Measurements from ENCODE around the gene EFEMP1.

EFEMP1 gene

GRCh38 chr2:55898386-55899040, 25.1 kb downstream of the EFEMP1 start:
- TF ChIP-seq GATA1 (IDR thresholded peaks at IDR 0.05; ENCODE audit: low read depth, low read length) (no peak), POLR2A (IDR thresholded peaks at IDR 0.05; ENCODE audit: low read length) (no peak)
- no peak for DNase-seq

GRCh38 chr2:55896633-55897032, 26.9 kb downstream of the EFEMP1 start:
- DNase-seq: no peak
- TF ChIP-seq GATA1 (IDR thresholded peaks at IDR 0.05; ENCODE audit: low read depth, low read length): no peak
- TF ChIP-seq POLR2A (IDR thresholded peaks at IDR 0.05; ENCODE audit: low read length): no peak

GRCh38 chr2:55894720-55895119, 28.9 kb downstream of the EFEMP1 start:
- DNase-seq: no peak
- no peak for TF ChIP-seq POLR2A (IDR thresholded peaks at IDR 0.05; ENCODE audit: low read length)
- no peak for TF ChIP-seq GATA1 (IDR thresholded peaks at IDR 0.05; ENCODE audit: low read depth, low read length)

DNA sequence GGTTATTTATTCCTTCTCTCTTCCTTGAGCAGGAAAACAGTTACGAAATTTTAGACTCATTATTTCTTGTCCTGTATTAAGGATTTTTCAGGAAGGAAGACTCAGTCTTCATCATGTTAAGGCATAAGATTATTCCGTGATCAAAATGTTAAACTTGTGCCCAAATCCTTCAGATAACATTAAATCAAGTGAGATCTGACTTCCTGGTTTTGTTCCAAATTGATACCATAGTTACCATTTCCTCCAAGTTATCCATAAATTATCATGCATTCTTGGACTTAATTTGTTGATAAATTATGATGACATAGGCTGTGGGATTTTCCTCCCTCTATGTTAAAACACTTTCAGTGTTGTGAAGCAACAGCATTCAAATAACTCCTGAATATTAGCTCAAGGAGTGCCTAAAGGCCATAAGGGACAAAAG, 31.9 kb downstream of the EFEMP1 start:
- TF ChIP-seq POLR2A (IDR thresholded peaks at IDR 0.05; ENCODE audit: low read length) (no peak), GATA1 (IDR thresholded peaks at IDR 0.05; ENCODE audit: low read depth, low read length) (no peak)
- DNase-seq: no peak

- no peak for TF ChIP-seq POLR2A (IDR thresholded peaks at IDR 0.05; ENCODE audit: low read length)
- no peak for TF ChIP-seq GATA1 (IDR thresholded peaks at IDR 0.05; ENCODE audit: low read depth, low read length)
- no peak for DNase-seq
Observed at GRCh38 chr2:55888936-55889335, 34.6 kb downstream of the EFEMP1 start.

DNA sequence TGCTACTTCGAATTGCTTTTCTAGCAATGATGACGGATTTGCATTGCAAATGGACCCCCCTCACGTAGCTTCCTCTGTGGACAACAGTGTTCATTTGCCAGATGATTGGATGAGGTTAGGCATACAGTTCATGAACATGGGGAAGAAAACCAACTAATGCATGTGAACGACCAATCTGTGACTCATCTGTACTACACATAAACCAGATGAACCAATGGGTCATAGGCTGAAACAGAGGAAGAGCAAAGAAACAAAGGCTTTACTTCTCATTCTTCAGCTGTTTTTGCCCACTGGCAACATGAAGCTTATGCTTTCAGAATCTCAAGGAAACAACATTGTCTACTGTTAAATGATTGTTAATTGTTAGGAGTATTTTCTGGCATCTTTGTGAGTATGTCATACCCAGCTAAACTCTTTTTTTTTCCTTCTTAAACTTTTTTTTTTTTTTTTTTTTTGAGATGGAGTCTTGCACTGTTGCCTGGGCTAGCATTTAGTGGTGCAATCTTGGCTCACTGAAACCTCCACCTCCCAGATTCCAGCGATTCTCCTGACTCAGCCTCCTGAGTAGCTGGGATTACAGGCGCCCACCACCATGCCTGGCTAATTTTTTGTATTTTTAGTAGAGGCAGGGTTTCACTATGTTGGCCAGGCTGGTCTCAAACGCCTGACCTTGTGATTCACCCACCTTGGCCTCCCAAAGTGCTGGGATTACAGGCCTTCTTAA, 35.5 kb downstream of the EFEMP1 start:
- DNase-seq: no peak
- TF ChIP-seq POLR2A (IDR thresholded peaks at IDR 0.05; ENCODE audit: low read length) (no peak), GATA1 (IDR thresholded peaks at IDR 0.05; ENCODE audit: low read depth, low read length) (no peak)

- DNase-seq: no peak
- TF ChIP-seq POLR2A (IDR thresholded peaks at IDR 0.05; ENCODE audit: low read length): no peak
- TF ChIP-seq GATA1 (IDR thresholded peaks at IDR 0.05; ENCODE audit: low read depth, low read length): no peak
Observed at GRCh38 chr2:55887351-55887750, 36.2 kb downstream of the EFEMP1 start.

DNA sequence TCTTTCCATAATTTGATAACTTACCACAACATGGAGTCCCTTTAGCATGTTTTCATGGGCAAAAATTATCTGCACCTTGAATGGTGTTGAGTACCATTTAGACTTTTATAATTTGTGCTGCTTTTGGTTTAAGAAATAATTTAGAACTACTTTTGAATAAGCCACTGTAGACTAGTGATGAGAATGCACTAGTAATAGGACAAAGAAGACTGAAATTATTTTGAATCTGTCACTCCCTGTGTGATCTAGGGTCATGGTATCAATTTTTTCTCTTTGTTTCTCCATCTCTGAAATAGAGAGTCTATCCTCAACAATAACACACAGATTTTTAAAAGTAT, 37.7 kb downstream of the EFEMP1 start:
- DNase-seq: no peak
- TF ChIP-seq POLR2A (IDR thresholded peaks at IDR 0.05; ENCODE audit: low read length): no peak
- no peak for TF ChIP-seq GATA1 (IDR thresholded peaks at IDR 0.05; ENCODE audit: low read depth, low read length)

DNA sequence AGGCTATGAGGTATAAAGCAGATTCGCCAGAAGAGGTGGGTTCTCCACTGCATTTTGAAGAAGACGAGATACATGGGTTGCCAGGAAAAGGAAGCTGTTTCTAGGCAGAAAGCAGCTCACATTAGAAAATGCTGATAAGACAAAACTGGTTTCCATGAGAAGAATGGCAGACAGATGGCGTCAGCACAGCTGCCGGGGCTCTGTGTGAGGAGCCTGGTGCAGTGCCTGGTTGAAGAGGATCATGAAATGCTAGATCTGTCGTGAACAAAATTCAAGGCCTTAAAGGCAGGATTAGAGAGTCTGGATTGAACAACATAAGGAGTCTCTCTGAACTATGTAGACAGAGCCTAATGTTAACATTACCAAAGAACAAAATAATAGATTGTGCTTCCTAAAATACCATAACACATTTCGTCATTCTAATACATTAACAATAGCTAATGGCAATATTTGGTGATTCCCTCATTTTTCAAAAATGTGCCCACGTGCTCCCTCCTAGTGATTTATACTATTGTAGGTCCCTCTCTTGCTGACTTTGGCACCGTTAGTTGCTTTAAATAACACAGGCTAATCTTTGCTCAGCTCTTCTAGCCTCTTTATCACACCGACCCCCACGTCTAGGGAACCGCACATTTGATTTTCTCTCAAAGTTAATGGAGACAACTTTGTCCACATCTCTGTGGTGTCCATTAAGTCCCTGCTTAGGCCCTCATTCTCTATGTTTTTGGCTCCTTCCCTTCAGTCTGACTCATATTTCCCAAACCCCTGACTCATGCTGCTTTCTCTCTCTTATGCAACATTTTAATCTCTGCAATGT, 38.2 kb downstream of the EFEMP1 start:
- TF ChIP-seq POLR2A (IDR thresholded peaks at IDR 0.05; ENCODE audit: low read length) (no peak), GATA1 (IDR thresholded peaks at IDR 0.05; ENCODE audit: low read depth, low read length) (no peak)
- peak in 1 of 2 experiments; percentile 60 for DNase-seq

DNA sequence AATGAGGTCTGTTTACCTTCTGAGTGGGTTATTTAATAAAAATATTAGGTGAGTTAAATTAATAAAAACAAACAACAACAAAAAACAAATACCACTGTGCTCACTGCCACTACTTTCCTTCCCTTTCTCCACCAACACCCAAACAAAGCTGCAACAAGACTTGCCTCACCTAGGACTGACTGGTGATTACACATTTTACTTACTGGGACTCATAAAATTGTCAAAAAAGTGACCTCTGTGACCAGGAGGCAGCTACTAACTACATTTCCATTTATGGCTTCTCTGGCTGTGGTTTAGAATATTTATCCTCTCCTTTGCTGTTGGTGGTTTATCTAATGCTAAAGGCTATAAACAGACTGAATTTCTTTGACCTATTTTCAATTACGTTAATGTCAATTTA, 39.8 kb downstream of the EFEMP1 start:
- TF ChIP-seq POLR2A (IDR thresholded peaks at IDR 0.05; ENCODE audit: low read length) (no peak), GATA1 (IDR thresholded peaks at IDR 0.05; ENCODE audit: low read depth, low read length) (no peak)
- no peak for DNase-seq

DNA sequence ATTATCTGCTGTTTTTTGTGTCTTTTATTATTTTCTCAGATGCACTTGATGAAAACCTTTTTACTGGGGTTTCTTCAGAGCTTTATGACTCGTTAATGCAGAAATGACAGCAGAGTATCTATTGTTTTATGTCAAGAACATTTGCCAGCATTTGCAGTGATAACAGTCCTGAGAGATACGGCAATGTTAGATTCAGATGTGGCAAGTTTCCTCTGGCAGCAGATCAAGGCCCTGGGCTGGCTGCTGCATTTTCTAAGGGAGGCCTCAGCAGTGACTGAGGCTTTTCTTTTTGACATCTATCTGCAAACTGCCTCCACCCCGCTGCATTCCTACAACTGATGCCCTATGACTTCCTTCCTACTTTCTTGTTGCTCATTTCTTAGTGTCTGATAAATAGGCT, 40.2 kb downstream of the EFEMP1 start:
- peak in 1 of 2 experiments; percentile 8 for DNase-seq
- TF ChIP-seq POLR2A (IDR thresholded peaks at IDR 0.05; ENCODE audit: low read length): no peak
- no peak for TF ChIP-seq GATA1 (IDR thresholded peaks at IDR 0.05; ENCODE audit: low read depth, low read length)

- no peak for DNase-seq
- TF ChIP-seq POLR2A (IDR thresholded peaks at IDR 0.05; ENCODE audit: low read length): no peak
Observed at GRCh38 chr2:55882954-55883353, 40.6 kb downstream of the EFEMP1 start.

- DNase-seq: no peak
- TF ChIP-seq GATA1 (IDR thresholded peaks at IDR 0.05; ENCODE audit: low read depth, low read length) (no peak), POLR2A (IDR thresholded peaks at IDR 0.05; ENCODE audit: low read length) (no peak)
Observed at GRCh38 chr2:55880416-55881143, 43.0 kb downstream of the EFEMP1 start.

- TF ChIP-seq POLR2A (IDR thresholded peaks at IDR 0.05; ENCODE audit: low read length) (no peak), GATA1 (IDR thresholded peaks at IDR 0.05; ENCODE audit: low read depth, low read length) (no peak)
Observed at GRCh38 chr2:55879976-55880375, 43.6 kb downstream of the EFEMP1 start.

More at GRCh38 chr2:55879976-55880375, 43.6 kb downstream of the EFEMP1 start:
- no peak for DNase-seq

All from erythroblast (primary cell).